Neural progenitor cell (in vitro differentiated cells): ENCODE results near the gene CELA3A. TPM values are rescaled to one million over a fixed set of nuclear protein-coding genes. Genes with fewer than 3 reads are reported as not detected.
"Not testable (repeated sequence)": the region's sequence is repeated elsewhere in the genome, so short reads cannot be mapped to it uniquely, and the experiment has no call there.

Source experiments
- DNase-seq: peaks from one replicate; pipeline ENCODE4 v3.0.0-alpha.2; 2016; ENCODE audit warnings: low spot score
- H2AFZ ChIP-seq: fragments of 200-600 bp; sonication (generic); replicated peaks from 2 replicates; pipeline ENCODE4 v1.6.1; 2016; ENCODE audit warnings: antibody characterized with exemption
- H3F3A ChIP-seq: fragments of 200-600 bp; sonication (generic); 2 replicates; pipeline ENCODE4 v1.6.1; 2016; ENCODE audit warnings: antibody characterized with exemption, low read depth
- H3K27ac ChIP-seq: fragments of 200-600 bp; sonication (generic); 2 replicates; pipeline ENCODE4 v1.5.1; 2016; ENCODE audit warnings: mild to moderate bottlenecking
- H3K27me3 ChIP-seq: fragments of 200-600 bp; sonication (generic); 2 replicates; pipeline ENCODE4 v1.6.1; 2016; ENCODE audit warnings: mild to moderate bottlenecking, moderate library complexity
- H3K36me3 ChIP-seq: fragments of 200-600 bp; sonication (generic); 2 replicates; pipeline ENCODE4 v1.5.1; 2016
- H3K4me1 ChIP-seq: fragments of 200-600 bp; sonication (generic); 2 replicates; pipeline ENCODE4 v1.6.1; 2016; ENCODE audit warnings: mixed run types
- H3K4me2 ChIP-seq: fragments of 200-600 bp; sonication (generic); 2 replicates; pipeline ENCODE4 v1.6.1; 2016
- H3K4me3 ChIP-seq: fragments of 200-600 bp; sonication (generic); 2 replicates; pipeline ENCODE4 v1.5.1; 2016
- H3K79me2 ChIP-seq: fragments of 200-600 bp; sonication (generic); 2 replicates; pipeline ENCODE4 v1.6.1; 2016; ENCODE audit warnings: low read depth
- H3K9ac ChIP-seq: fragments of 200-600 bp; sonication (generic); 2 replicates; pipeline ENCODE4 v1.6.1; 2016
- H3K9me3 ChIP-seq: fragments of 200-600 bp; sonication (generic); 2 replicates; pipeline ENCODE4 v1.5.1; 2016; ENCODE audit warnings: low read depth
- H4K20me1 ChIP-seq: fragments of 200-600 bp; sonication (generic); 2 replicates; pipeline ENCODE4 v1.6.1; 2016; ENCODE audit warnings: low read depth
- H3K27ac Mint-ChIP-seq: 3 replicates; pipeline ENCODE4 v1.8.0; 2021; ENCODE audit warnings: mixed read lengths
- H3K27me3 Mint-ChIP-seq: 2 replicates; pipeline ENCODE4 v1.8.0; 2022; ENCODE audit warnings: low read depth, mild to moderate bottlenecking, inconsistent platforms, moderate library complexity, mixed read lengths; ENCODE audit not compliant: insufficient read depth
- H3K36me3 Mint-ChIP-seq: 3 replicates; pipeline ENCODE4 v1.8.0; 2021; ENCODE audit warnings: mixed read lengths
- H3K4me1 Mint-ChIP-seq: 3 replicates; pipeline ENCODE4 v1.8.0; 2021; ENCODE audit warnings: mixed read lengths
- H3K4me3 Mint-ChIP-seq: 3 replicates; pipeline ENCODE4 v1.8.0; 2021; ENCODE audit warnings: mild to moderate bottlenecking, moderate library complexity, mixed read lengths
- H3K9me3 Mint-ChIP-seq: 3 replicates; pipeline ENCODE4 v1.8.0; 2020; ENCODE audit warnings: mixed read lengths
- total RNA-seq: library from RNA; depleted of rRNA; stranded (reverse); fragments of >200 nt; gene quantifications from 2 replicates; pipeline ENCODE4 v1.2.3, GENCODE V29; 2015; ENCODE audit warnings: low replicate concordance

The CELA3A gene
- total RNA-seq, 1 donor from 2014 or later, result not detected

GRCh38 chr1:21992186-21992585 is 9.3 kb upstream of the CELA3A start:
- not testable (repeated sequence) for H3K27me3 Mint-ChIP-seq, H3K79me2 ChIP-seq, H2AFZ ChIP-seq, H3K36me3 Mint-ChIP-seq, H3K27ac ChIP-seq, H3K9me3 ChIP-seq, H3K4me3 Mint-ChIP-seq, H3K9me3 Mint-ChIP-seq, H3K4me1 ChIP-seq, H3K4me1 Mint-ChIP-seq, H3K27me3 ChIP-seq, H3K36me3 ChIP-seq, H3K27ac Mint-ChIP-seq, H4K20me1 ChIP-seq, H3K9ac ChIP-seq, H3F3A ChIP-seq, H3K4me2 ChIP-seq, H3K4me3 ChIP-seq, DNase-seq

GRCh38 chr1:21994716-21995115 is 6.7 kb upstream of the CELA3A start:
- H2AFZ ChIP-seq, H3K4me1 Mint-ChIP-seq, H3K4me1 ChIP-seq, H3K27me3 Mint-ChIP-seq, H3K36me3 ChIP-seq, H4K20me1 ChIP-seq, H3K4me3 Mint-ChIP-seq, H3K4me3 ChIP-seq, H3K27ac ChIP-seq, H3F3A ChIP-seq, H3K27me3 ChIP-seq, H3K36me3 Mint-ChIP-seq, H3K4me2 ChIP-seq, H3K27ac Mint-ChIP-seq, H3K9me3 Mint-ChIP-seq, DNase-seq, H3K9ac ChIP-seq, H3K9me3 ChIP-seq, H3K79me2 ChIP-seq: not testable (repeated sequence)

GRCh38 chr1:21996663-21996970 is 4.8 kb upstream of the CELA3A start:
- H3K4me1 Mint-ChIP-seq, H3K79me2 ChIP-seq, H3K27ac Mint-ChIP-seq: not testable (repeated sequence)

GRCh38 chr1:21997891-21998623 is 3.4 kb upstream of the CELA3A start:
- DNase-seq, H3K27me3 ChIP-seq, H3K36me3 Mint-ChIP-seq, H3K4me1 ChIP-seq, H3K9me3 Mint-ChIP-seq, H3K4me2 ChIP-seq, H4K20me1 ChIP-seq, H3K27ac Mint-ChIP-seq, H3K27me3 Mint-ChIP-seq, H3K4me1 Mint-ChIP-seq, H3K9me3 ChIP-seq, H3K4me3 Mint-ChIP-seq, H3F3A ChIP-seq, H3K27ac ChIP-seq, H3K9ac ChIP-seq, H3K79me2 ChIP-seq, H3K4me3 ChIP-seq, H3K36me3 ChIP-seq, H2AFZ ChIP-seq: not testable (repeated sequence)

More at GRCh38 chr1:21996663-21996970, 4.8 kb upstream of the CELA3A start:
- not testable (repeated sequence) for H3K27me3 ChIP-seq, H3K27ac ChIP-seq, H2AFZ ChIP-seq, H3K27me3 Mint-ChIP-seq, H3K9ac ChIP-seq, DNase-seq, H4K20me1 ChIP-seq, H3K4me3 Mint-ChIP-seq, H3K36me3 Mint-ChIP-seq, H3K9me3 ChIP-seq, H3K36me3 ChIP-seq, H3K4me2 ChIP-seq, H3K4me1 ChIP-seq, H3K9me3 Mint-ChIP-seq, H3F3A ChIP-seq, H3K4me3 ChIP-seq

- not testable (repeated sequence) for H3K4me1 Mint-ChIP-seq, H3F3A ChIP-seq, H3K36me3 ChIP-seq, H2AFZ ChIP-seq, H3K9me3 Mint-ChIP-seq, DNase-seq, H4K20me1 ChIP-seq, H3K79me2 ChIP-seq, H3K9me3 ChIP-seq, H3K4me3 Mint-ChIP-seq, H3K4me1 ChIP-seq, H3K27me3 Mint-ChIP-seq, H3K4me3 ChIP-seq, H3K9ac ChIP-seq, H3K27ac Mint-ChIP-seq, H3K27ac ChIP-seq, H3K4me2 ChIP-seq, H3K36me3 Mint-ChIP-seq, H3K27me3 ChIP-seq
Measured at GRCh38 chr1:21998624-21999294, 2.7 kb upstream of the CELA3A start.

- not testable (repeated sequence) for H3K27me3 ChIP-seq, H3K9me3 ChIP-seq, H3K4me3 Mint-ChIP-seq, H3K4me1 Mint-ChIP-seq, H3F3A ChIP-seq, H3K4me3 ChIP-seq, H3K79me2 ChIP-seq, DNase-seq, H3K27ac Mint-ChIP-seq, H3K27me3 Mint-ChIP-seq, H3K9me3 Mint-ChIP-seq, H3K9ac ChIP-seq, H3K36me3 Mint-ChIP-seq, H2AFZ ChIP-seq, H3K36me3 ChIP-seq, H4K20me1 ChIP-seq, H3K4me1 ChIP-seq, H3K4me2 ChIP-seq, H3K27ac ChIP-seq
Measured at GRCh38 chr1:21999645-22000044, 1.8 kb upstream of the CELA3A start.

GRCh38 chr1:22002461-22002860 is 1.0 kb downstream of the CELA3A start:
- not testable (repeated sequence) for H3K4me1 ChIP-seq, H3K27ac Mint-ChIP-seq, H3K4me1 Mint-ChIP-seq, H3K27ac ChIP-seq, H3K4me2 ChIP-seq, H3K9ac ChIP-seq, H3K36me3 ChIP-seq, H2AFZ ChIP-seq, H3K27me3 ChIP-seq, H3K4me3 ChIP-seq, DNase-seq, H3K79me2 ChIP-seq, H3K9me3 Mint-ChIP-seq, H3K4me3 Mint-ChIP-seq, H3K27me3 Mint-ChIP-seq, H3K9me3 ChIP-seq, H3F3A ChIP-seq, H3K36me3 Mint-ChIP-seq, H4K20me1 ChIP-seq

GRCh38 chr1:22002875-22003274 is 1.4 kb downstream of the CELA3A start:
- not testable (repeated sequence) for H3K36me3 ChIP-seq, H3K27ac ChIP-seq, DNase-seq, H3K4me3 ChIP-seq, H3K27ac Mint-ChIP-seq, H3K9ac ChIP-seq, H3K9me3 ChIP-seq, H3K27me3 ChIP-seq, H4K20me1 ChIP-seq, H3K4me2 ChIP-seq, H3K4me1 ChIP-seq, H3K36me3 Mint-ChIP-seq, H3K27me3 Mint-ChIP-seq, H2AFZ ChIP-seq, H3K4me1 Mint-ChIP-seq, H3K9me3 Mint-ChIP-seq, H3K4me3 Mint-ChIP-seq, H3K79me2 ChIP-seq, H3F3A ChIP-seq
